ENCODE results near the gene GSTA4. TPM values are rescaled to one million over a fixed set of nuclear protein-coding genes. Genes with fewer than 3 reads are reported as not detected.

GSTA4 gene
- total and polyA plus RNA-seq, 2 donors (not counting 3 experiments of a cell fraction or from before 2014, with no cell fraction given): 15.0 to 24.6 TPM

DNA sequence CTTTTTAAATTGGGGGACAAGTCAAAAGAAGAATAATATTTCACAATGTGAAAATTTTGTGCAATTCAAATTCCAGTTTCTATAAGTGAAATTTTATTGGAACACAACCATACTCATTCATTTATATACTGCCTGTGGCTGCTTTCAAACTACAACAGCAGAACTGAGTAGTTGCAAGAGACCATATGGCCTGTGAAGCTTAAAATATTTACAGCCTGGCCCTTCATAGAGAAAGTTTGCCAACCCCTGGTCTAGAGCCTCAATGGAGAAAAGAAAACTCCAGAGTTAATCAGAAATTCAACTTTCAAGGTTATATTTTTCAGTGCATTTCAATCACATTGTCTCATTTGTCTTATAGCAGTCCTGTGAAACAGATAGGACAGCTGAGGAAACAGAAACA, 43.5 kb upstream of the GSTA4 start:
- POLR2A ChIA-PET: no interaction called here

GRCh38 chr6:53038141-53038540, 43.1 kb upstream of the GSTA4 start:
- intact Hi-C loops (cut with micrococcal nuclease) (no loop called here), dilution Hi-C loops (cut with MboI; ENCODE audit: extremely low pct_ligation_motif_present, low sequenced_read_pairs) (no loop called here)
- Histone ChIP-seq H3K4me2 (ENCODE audit: insufficient read depth, low read length) (no peak overlapping the region), H3K9ac (replicated peaks; ENCODE audit: extremely low read depth, insufficient read depth, low read length) (no peak overlapping the region), H4K20me1 (replicated peaks; ENCODE audit: control insufficient read depth, extremely low read depth, insufficient read depth, low read length) (no peaks in the 10 kb centered on the region), H3K9me3 (replicated peaks; ENCODE audit: control insufficient read depth, insufficient read depth, low read length) (no peaks in the 10 kb centered on the region), H3K9me1 (replicated peaks; ENCODE audit: control insufficient read depth, extremely low read depth, insufficient read depth, low read length) (no peaks in the 10 kb centered on the region), H3K27me3 (ENCODE audit: control insufficient read depth in 2 of 2, insufficient read depth in 2 of 2, low read length in 2 of 2) (no peaks in the 10 kb centered on the region), H2AFZ (ENCODE audit: low read depth, low read length) (no peak overlapping the region), H3K4me1 (ENCODE audit: control insufficient read depth, extremely low read depth, insufficient read depth, low read length) (peaks cover 30% of the 10 kb centered on the region), H3K4me3 (replicated peaks in 1 of 3; ENCODE audit: insufficient read depth in 1 of 3, low read depth in 1 of 3, low read length in 3 of 3) (no peak overlapping the region), H3K36me3 (ENCODE audit: control insufficient read depth in 2 of 2, extremely low read depth in 1 of 2, insufficient read depth in 2 of 2, low read length in 2 of 2) (peaks cover 2 to 4% of the 10 kb centered on the region in 2 experiments), H3K79me2 (ENCODE audit: control insufficient read depth, insufficient read depth, low read length) (no peaks in the 10 kb centered on the region), H3K27ac (ENCODE audit: insufficient read depth, low read depth, low read length) (no peak overlapping the region)
- TF ChIP-seq POLR2AphosphoS5 (IDR thresholded peaks at IDR 0.05; ENCODE audit: insufficient read depth, low read depth, low read length) (no peak), EZH2 (IDR thresholded peaks at IDR 0.05; ENCODE audit: borderline replicate concordance, low read depth, low read length, severe bottlenecking) (no peak), GATA2 (IDR thresholded peaks at IDR 0.05; ENCODE audit: insufficient read depth, insufficient read length, low read depth, low read length) (no peak), FOS (IDR thresholded peaks at IDR 0.05; ENCODE audit: borderline replicate concordance, insufficient read depth, low read length) (no peak), MAX (IDR thresholded peaks at IDR 0.05; ENCODE audit: insufficient read depth, insufficient read length) (no peak), MYC (IDR thresholded peaks at IDR 0.05; ENCODE audit: low read depth, low read length) (no peak), JUN (IDR thresholded peaks at IDR 0.05; ENCODE audit: borderline replicate concordance, insufficient read depth, insufficient read length, low read depth) (no peak), POLR2A (IDR thresholded peaks at IDR 0.05; ENCODE audit: low read depth, low read length) (no peak)
- TF ChIP-seq, protein P1, sequence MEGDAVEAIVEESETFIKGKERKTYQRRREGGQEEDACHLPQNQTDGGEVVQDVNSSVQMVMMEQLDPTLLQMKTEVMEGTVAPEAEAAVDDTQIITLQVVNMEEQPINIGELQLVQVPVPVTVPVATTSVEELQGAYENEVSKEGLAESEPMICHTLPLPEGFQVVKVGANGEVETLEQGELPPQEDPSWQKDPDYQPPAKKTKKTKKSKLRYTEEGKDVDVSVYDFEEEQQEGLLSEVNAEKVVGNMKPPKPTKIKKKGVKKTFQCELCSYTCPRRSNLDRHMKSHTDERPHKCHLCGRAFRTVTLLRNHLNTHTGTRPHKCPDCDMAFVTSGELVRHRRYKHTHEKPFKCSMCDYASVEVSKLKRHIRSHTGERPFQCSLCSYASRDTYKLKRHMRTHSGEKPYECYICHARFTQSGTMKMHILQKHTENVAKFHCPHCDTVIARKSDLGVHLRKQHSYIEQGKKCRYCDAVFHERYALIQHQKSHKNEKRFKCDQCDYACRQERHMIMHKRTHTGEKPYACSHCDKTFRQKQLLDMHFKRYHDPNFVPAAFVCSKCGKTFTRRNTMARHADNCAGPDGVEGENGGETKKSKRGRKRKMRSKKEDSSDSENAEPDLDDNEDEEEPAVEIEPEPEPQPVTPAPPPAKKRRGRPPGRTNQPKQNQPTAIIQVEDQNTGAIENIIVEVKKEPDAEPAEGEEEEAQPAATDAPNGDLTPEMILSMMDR (IDR thresholded peaks at IDR 0.05; ENCODE audit: extremely low read depth in 1 of 2, insufficient read depth in 1 of 2, low read depth in 1 of 2, low read length in 2 of 2): no peak
- BruUV-seq (replicated peaks): no TSS peak
- DNase-seq (ENCODE audit: low read depth, low spot score) (no peak), FAIRE-seq (no peak)
- POLR2A ChIA-PET: no interaction called here
- CTCF ChIA-PET: interaction anchor here (1.1 kb wide), 1 partner anchor 42 kb away, joined by 6 read pairs; no protein-coding TSS in a partner anchor

More for the DNA sequence above, 43.5 kb upstream of the GSTA4 start:
- Histone ChIP-seq H3K27ac (ENCODE audit: insufficient read depth, low read depth, low read length) (no peak overlapping the region), H3K4me2 (ENCODE audit: insufficient read depth, low read length) (no peak overlapping the region), H3K36me3 (ENCODE audit: control insufficient read depth in 2 of 2, extremely low read depth in 1 of 2, insufficient read depth in 2 of 2, low read length in 2 of 2) (peaks cover 2 to 4% of the 10 kb centered on the region in 2 experiments), H3K9ac (replicated peaks; ENCODE audit: extremely low read depth, insufficient read depth, low read length) (no peak overlapping the region), H3K4me3 (replicated peaks in 1 of 3; ENCODE audit: insufficient read depth in 1 of 3, low read depth in 1 of 3, low read length in 3 of 3) (no peak overlapping the region), H3K9me1 (replicated peaks; ENCODE audit: control insufficient read depth, extremely low read depth, insufficient read depth, low read length) (no peaks in the 10 kb centered on the region), H3K27me3 (ENCODE audit: control insufficient read depth in 2 of 2, insufficient read depth in 2 of 2, low read length in 2 of 2) (no peaks in the 10 kb centered on the region), H3K9me3 (replicated peaks; ENCODE audit: control insufficient read depth, insufficient read depth, low read length) (no peaks in the 10 kb centered on the region), H3K4me1 (ENCODE audit: control insufficient read depth, extremely low read depth, insufficient read depth, low read length) (peaks cover 32% of the 10 kb centered on the region), H2AFZ (ENCODE audit: low read depth, low read length) (no peak overlapping the region), H3K79me2 (ENCODE audit: control insufficient read depth, insufficient read depth, low read length) (no peaks in the 10 kb centered on the region), H4K20me1 (replicated peaks; ENCODE audit: control insufficient read depth, extremely low read depth, insufficient read depth, low read length) (no peaks in the 10 kb centered on the region)
- CTCF ChIA-PET: no interaction called here
- no peak for FAIRE-seq
- intact Hi-C loops (cut with micrococcal nuclease) (no loop called here), dilution Hi-C loops (cut with MboI; ENCODE audit: extremely low pct_ligation_motif_present, low sequenced_read_pairs) (no loop called here)
- no TSS peak for BruUV-seq (replicated peaks)
- DNase-seq (ENCODE audit: low read depth, low spot score): no peak
- no peak for TF ChIP-seq POLR2A (IDR thresholded peaks at IDR 0.05; ENCODE audit: low read depth, low read length)
- TF ChIP-seq MYC (IDR thresholded peaks at IDR 0.05; ENCODE audit: low read depth, low read length): no peak

Data from endothelial cell of umbilical vein (primary cell).